GM18861 (cell line): ENCODE measurements around the gene LSM14B.
"Not testable (repeated sequence)": the region's sequence is repeated elsewhere in the genome, so short reads cannot be mapped to it uniquely, and the experiment has no call there.

Experiments
- ATAC-seq: cut with Tn5 transposase; IDR thresholded peaks from one replicate; pipeline ENCODE4 v1.9.1; 2021; ENCODE audit not compliant: unreplicated experiment

The LSM14B gene

DNA sequence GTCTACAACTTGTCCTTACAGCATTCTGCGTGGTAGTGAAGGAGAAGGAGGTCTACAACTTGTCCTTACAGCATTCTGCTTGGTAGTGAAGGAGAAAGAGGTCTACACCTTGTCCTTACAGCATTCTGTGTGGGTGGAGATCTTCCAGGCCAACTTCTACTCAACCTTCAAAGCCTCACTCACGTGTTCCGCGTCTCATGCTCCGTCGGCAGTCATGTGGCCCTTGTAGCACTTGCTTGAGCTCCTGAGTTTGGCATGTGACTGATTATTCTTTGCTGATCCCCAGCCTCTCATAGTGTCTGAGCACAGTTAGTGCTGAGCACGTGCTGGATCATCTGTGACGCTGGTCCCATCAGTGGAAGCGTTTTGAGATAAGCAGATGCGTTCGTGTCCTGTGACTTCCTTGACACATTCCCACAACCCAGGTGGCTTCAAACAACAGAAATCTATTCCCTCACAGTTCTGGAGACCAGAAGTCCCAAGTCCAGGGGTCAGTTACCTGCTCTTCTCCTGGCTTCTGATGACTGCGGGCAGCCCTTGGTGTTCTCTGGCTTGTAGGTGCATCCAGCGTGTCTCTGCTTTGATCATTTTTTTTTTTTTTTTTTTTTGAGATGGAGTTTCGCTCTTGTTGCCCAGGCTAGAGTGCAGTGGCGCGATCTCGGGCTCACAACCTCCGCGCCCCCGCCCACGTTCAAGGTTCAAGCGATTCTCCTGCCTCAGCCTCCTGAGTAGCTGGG lies 23.9 kb downstream of the LSM14B start:
- no peak for ATAC-seq

DNA sequence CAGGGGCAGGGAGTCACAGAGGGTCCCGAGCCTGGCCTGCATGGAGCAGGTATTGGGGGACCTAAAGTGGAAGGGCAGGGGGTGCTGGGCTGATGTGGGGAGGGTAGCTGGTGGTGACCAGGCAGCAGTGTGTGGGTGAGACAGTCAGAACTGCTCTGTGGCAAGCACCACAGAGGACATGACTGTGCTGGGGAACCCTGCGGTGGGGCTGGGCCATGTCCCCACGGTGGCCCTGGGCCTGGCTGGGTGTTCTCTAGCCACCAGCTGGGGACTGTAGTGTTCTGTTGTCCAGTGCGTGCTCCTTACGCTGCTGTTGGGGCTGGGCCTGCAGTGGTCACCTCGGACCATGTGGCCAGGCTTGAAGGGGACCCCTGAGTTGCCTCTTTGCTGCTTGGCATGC lies 24.9 kb downstream of the LSM14B start:
- no peak for ATAC-seq

- ATAC-seq: no peak
These were observed 25.3 kb downstream of the LSM14B start for GRCh38 chr20:62147528-62147927.

GRCh38 chr20:62148383-62148782 lies 26.1 kb downstream of the LSM14B start:
- not testable (repeated sequence) for ATAC-seq

DNA sequence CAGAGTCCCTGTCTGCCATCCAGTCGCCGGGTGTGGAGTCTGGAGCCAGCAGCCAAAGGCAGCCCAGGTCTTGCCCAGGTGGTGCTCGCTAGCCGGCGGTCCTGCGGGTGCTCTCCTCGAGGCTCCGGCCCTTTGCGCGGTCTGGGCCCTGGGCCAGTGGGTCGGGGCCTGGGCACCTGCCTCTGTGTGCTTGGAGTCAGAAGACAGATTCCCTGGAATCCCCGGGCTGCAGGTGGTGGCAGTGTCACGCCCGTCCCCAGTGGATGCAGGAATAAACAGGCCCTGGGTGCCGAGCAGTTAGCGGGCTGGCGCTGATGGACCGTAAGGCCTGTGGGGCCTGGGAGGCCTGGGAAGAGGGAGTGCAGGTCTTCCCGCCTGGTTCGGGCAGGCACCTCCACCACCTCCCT lies 26.6 kb downstream of the LSM14B start:
- no peak for ATAC-seq

- no peak for ATAC-seq
These were observed 27.4 kb downstream of the LSM14B start for GRCh38 chr20:62149532-62150309.

GRCh38 chr20:62150310-62150575 lies 28.0 kb downstream of the LSM14B start:
- ATAC-seq: no peak

- ATAC-seq: no peak
These were observed 28.9 kb downstream of the LSM14B start for GRCh38 chr20:62151225-62151624.

DNA sequence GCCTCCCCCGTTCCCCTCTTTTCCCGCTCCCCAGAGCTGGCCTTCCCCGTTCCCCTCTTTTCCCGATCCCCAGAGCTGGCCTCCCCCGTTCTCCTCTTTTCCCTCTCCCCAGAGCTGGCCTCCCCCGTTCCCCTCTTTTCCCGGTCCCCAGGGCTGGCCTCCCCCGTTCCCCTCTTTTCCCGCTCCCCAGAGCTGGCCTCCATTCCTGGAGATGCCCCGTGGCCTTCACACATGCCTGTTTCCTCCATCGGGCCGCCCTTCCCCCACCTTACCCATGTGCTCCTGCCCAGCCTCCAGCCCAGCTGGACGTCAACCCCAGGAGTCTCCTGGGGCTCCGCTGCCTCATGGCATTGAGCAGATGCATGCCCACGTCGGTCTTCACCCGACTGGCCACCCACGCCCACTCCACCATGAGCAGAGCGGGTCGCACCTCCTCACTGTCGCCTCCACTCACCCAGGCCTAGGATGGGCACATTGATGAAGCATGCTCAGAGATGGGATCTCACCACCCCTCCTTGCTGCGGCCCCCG lies 29.6 kb downstream of the LSM14B start:
- ATAC-seq: no peak

DNA sequence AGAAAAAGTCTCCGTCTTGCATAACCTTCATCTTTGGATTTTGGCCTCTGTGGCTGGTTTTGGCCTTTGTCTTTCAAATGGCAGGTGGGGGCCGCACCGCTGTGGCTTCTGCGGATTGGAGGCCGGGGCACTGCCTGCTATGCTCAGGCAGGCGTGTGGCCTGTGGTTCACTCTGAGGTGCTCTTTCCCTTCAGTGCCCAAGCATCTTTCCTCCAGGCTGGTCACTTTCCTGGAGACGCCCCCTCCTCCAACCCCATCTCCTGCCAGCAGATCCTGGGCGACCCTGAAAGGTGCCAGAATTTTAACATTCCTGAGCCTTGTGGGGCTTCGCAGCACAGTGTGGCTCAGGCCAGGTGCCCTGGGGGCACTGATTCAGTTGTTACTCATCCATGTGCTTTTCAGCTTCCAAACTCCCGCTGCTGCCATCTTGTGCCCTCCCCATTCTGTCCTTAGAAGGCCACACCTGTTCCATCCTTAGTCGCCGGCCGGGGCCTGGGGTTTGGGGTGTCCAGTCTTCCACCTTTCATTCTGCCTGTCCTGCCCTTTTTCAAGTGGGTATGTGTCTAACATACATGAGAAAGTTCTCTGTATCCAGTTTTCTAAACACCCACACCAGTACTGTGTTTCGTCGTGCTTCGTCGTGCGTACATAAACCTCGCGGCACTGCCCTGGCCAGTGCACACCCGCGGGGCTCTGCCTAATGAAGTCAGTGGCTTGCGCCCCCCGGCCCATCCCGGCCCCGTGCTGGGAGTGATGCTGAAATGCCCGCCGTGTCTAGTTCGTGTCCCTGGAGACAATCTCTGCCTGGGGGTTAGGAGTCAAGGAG lies 33.4 kb downstream of the LSM14B start:
- ATAC-seq: no peak

GRCh38 chr20:62156254-62156556 lies 33.9 kb downstream of the LSM14B start:
- ATAC-seq: no peak

DNA sequence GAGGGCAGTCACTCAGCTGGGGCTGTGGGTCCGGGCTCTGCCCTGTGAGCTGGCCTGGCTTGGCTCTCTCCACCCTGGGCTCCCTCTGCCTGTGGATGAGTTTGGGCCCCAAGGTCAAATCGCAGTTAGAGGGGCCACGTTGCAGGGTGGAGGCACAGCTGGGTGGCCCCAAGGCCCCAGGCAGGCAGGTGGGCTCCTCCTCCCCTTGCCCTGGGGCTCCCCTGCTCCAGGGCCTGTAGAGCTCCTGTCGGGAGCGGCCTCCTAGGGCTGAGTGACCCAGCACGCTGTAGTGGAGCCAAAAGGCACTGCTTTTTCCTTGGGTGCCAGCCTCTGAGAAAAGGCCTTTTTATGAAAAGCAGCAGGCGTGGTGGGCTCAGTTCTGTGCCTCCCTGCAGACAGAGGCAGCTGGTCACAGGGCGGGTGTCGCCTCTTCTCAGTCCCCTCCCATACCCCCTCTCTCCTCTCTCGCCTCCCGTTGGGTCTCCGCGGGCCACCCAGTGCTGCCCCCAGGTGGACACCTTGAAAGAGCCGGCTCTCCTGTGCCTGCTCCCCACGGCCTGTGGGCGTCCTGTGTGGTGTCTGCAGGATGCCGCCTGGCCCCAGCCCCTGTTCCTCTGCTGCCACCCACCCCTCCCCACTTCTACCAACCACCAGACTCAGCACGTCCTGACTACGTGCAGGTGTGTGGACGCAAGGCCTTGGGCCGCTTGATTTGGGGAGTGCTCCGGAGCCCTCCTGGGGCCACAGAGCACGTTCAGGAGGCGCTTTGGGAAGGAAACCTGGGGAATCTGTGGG lies 34.5 kb downstream of the LSM14B start:
- no peak for ATAC-seq

GRCh38 chr20:62157387-62158087 lies 35.3 kb downstream of the LSM14B start:
- no peak for ATAC-seq

DNA sequence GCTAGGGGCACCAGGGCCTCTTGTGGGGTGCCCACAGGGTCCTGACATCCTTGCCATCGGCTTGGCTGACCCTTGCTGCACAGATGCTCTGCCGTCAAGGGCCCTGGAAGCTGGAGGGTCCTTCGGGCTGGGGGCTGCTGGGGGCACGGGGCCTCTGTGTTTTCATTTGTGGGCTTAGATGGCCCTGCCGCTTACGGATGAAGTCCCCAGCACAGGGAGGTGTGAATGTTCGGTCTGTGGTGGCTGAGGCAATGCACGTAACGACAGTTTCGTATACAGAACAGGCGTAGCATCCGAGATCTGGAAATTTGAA lies 35.8 kb downstream of the LSM14B start:
- no peak for ATAC-seq

DNA sequence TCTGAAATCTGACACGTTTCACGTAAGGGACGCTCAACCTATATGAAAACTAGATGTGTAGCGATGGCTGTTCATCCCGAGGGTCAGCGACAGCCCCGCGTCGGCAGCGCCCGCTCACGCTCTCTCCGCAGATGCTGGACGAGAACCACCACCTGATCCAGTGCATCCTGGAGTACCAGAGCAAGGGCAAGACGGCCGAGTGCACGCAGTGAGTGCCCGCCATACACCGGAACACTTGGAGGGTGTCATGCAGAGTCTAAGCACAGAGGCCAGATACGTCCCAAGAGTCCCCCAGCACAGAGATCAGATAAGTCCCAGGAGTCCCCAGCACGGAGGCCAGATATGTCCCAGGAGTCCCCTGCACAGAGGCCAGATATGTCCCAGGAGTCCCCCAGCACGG lies 36.3 kb downstream of the LSM14B start:
- ATAC-seq: no peak

DNA sequence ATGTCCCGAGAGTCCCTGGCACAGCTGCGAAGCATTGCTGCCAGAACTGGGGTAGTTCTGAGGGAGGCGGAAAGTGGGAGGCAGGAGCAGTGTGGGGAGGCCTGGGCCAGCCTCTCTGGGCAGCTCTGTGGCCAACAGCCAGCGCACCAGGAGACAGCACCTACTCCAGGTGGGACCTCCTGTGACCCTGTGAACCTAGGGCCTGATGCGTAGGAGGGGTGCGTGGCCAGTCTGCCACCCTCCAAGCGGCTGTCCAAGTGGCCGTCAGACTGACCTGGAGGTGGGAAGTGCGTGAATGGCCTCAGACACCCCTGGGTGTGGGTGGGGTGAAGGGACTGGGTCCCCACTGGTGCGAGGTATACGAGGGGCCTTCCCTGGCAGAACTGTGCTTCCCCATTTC lies 36.8 kb downstream of the LSM14B start:
- ATAC-seq: no peak

DNA sequence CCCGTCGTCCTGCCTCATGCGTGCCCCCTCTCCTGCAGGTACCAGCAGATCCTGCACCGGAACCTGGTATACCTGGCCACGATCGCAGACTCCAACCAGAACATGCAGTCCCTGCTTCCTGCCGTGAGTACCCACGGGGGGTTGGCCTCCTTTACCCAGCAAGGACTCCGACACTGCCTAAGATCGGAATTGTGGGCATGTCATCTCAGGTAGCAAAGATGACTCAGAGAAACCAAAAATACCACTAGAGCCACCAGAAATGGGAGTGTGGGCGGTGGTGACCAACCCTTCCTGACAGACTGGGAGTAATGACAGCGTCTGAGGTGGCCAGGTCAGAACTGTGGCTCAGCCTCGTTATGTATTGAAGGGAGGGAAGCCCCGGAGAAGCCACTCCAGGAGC lies 37.6 kb downstream of the LSM14B start:
- ATAC-seq: no peak

- no peak for ATAC-seq
These were observed 38.0 kb downstream of the LSM14B start for GRCh38 chr20:62160253-62160652.

- ATAC-seq: no peak
These were observed 38.6 kb downstream of the LSM14B start for GRCh38 chr20:62160876-62161275.

DNA sequence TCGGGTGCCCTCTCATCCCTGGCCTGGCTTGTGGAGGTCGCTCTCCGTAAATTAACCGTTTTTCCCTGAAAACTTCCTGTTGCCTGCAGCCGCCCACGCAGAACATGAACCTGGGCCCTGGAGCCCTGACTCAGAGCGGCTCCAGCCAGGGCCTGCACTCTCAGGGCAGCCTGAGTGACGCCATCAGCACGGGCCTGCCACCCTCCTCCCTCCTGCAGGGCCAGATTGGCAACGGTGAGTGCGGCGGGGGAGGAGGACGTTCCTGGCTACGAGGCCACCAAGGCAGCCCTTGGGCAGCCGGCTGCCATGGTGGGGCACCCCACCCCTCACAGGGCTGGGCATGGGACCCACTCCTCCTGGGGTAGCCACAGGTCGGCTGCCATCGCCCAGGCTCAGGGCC lies 39.1 kb downstream of the LSM14B start:
- no peak for ATAC-seq
